Measurements from ENCODE around the gene VIT.

Gene VIT

DNA sequence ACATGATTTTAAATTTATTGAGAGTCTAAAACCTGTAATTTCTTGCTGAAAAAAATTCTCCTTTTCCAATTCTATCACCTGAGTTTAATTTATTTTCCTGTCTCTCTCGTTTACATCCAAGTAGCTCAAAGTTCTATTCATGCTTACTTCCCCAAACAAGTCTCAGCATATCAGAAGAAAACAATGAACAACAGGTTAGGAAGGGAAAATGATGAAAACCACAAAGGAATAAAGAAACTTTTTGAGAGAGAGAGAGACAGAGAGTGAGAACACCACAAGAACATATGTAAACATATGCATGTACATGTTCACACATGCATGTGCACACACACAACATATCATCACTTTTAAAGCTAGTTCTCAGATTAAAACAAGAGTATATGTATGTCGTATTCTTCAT is 157.7 kb downstream of the VIT start:
- in situ Hi-C loops (cut with MboI; ENCODE audit: low sequenced_read_pairs): no loop called here

DNA sequence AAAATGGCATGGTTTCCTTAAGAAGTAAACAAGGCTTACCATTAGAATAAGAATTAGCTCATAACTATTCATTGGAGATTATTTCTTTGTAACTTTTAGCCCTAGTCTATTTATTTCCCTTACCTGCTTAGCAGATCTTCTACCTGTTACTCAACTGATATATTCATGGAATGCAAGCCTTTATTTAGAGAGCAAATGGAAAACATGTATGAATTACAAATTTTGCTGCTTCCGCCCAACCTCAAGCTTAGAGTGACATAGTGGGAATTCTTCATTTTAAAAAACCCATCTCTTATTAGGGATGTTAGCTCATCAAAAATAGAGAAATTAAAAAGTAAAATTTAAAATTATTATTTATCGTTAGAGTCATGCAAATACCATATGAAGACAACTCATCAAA is 158.9 kb downstream of the VIT start:
- in situ Hi-C loops (cut with MboI; ENCODE audit: low sequenced_read_pairs): no loop called here

DNA sequence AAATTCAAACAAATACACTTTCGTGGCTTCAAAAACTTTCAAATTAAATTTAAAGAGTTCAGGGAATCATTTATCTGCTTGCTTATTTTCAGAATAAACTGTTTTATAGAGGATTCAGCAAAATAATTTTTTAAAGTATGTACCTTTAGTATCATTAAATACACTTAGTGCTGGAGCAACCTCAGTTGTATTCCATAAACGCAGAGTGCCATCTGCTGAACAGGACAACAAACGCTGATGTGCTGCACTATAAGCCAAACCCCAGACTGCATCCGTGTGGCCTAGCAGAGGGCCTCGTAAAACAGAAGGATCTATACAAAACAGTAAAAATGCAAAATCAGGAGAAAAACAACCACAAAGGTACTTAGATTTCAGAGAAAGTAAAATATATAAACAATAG is 161.2 kb downstream of the VIT start:
- in situ Hi-C loops (cut with MboI; ENCODE audit: low sequenced_read_pairs): no loop called here

DNA sequence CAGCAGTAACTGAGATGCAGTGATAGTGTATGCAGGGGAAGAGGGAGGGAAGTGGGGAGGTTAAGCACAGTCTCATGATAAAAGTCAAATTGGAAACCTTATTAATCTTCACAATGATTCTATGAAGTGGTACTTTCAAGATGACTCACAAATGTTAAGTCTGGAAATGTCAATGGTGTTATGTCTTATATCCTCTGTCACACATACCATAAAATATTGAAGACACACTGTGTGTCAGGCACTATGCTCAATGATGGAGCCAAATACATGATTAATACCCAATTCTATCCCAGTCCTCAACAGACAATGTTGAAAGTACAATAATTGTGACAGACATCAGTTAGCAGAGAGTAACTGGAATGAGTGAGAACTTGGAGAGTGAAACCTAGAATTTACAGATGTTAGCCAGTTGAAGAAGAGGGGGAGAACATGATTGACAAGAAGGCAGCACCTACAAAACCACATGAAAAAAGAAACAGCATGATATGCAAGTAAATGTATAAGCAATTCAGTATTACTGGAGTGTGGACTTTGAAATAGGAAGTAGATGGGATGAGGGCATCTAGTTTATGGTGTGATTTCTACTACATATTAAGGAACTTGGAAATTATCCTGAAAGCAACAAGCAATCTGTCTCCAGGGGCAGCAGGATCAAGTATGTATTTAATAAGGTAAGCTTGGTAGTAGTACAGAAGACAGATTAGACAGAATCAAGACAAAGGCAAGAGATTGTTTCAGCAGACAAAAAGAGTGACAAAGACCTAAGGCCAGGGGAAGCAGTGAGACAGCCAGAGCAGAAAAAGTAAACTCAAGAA is 162.3 kb downstream of the VIT start:
- in situ Hi-C loops (cut with MboI; ENCODE audit: low sequenced_read_pairs): no loop called here

DNA sequence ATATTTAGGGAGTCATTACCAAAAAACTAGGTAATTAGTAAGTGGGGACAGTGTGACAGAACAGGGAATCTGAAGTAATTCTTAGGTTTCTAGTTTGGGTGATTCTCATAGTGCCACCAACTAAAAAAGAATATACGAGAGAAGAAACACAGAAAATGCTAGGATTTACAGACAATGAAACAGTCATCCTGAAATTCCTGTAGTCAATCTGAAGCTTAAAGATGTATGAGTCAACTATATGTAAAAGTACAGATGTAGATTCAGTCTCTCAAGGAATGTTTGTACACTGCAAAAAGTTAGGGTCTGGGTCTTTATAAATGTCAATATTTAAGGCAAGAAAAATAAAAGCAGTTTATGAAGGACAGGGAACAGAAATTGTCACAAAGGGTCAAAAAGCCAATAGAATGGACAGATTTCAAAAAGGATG is 162.9 kb downstream of the VIT start:
- in situ Hi-C loops (cut with MboI; ENCODE audit: low sequenced_read_pairs): no loop called here

DNA sequence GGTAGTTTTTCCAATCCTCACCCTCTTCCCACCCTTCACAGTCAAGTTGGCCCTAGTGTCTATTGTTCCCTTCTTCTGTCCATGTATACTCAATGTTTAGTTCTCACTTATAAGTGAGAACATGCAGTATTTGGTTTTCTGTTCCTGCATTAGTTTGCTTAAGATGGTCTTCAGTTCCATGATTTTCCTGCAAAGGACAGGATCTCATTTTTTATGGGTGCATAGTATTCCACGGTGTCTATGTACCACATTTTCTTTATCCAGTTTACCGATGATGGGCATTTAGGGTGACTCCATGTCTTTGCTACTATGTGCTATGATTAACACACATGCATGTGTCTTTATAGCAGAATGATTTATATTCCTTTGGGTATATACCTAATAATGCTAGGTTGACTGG is 165.4 kb downstream of the VIT start:
- in situ Hi-C loops (cut with MboI; ENCODE audit: low sequenced_read_pairs): no loop called here
